Thoracic aorta (tissue), 2 donors: ENCODE data around the gene HOXC11. TPM values are rescaled to one million over a fixed set of nuclear protein-coding genes. Genes with fewer than 3 reads are reported as not detected.

Source experiments
- ATAC-seq: fragments of 150-250 bp; one replicate; pipeline ENCODE4 v1.8.0; 2017; ENCODE audit warnings: low read depth; ENCODE audit not compliant: insufficient number of reproducible peaks, low FRiP score
- DNase-seq: peaks from one replicate; pipeline ENCODE4 v3.0.0-alpha.2; 2020; ENCODE audit warnings: low spot score
- H3K27ac ChIP-seq, 2 donors: fragments of 200-600 bp; sonication (generic); 1 replicate in 1 of 2; 2 replicates in 1 of 2; pipeline ENCODE4 v1.5.1; 2016; ENCODE audit warnings: mild to moderate bottlenecking in 2 of 2, moderate library complexity in 2 of 2
- H3K27me3 ChIP-seq: fragments of 200-600 bp; sonication (generic); replicated peaks from 2 replicates; pipeline ENCODE4 v1.6.0; 2016; ENCODE audit warnings: mild to moderate bottlenecking; ENCODE audit not compliant: insufficient read depth
- H3K36me3 ChIP-seq: fragments of 200-600 bp; sonication (generic); one replicate; pipeline ENCODE4 v1.5.1; 2016
- H3K4me1 ChIP-seq, 2 donors: fragments of 200-600 bp; sonication (generic); 1 replicate in 1 of 2; 2 replicates in 1 of 2; pipeline versions ENCODE4 v1.5.1 to v1.6.0; 2016; ENCODE audit warnings: low read depth in 2 of 2, mild to moderate bottlenecking in 1 of 2; ENCODE audit not compliant: control insufficient read depth in 1 of 2
- H3K4me3 ChIP-seq: fragments of 200-600 bp; sonication (generic); 2 replicates; pipeline ENCODE4 v1.5.1; 2016; ENCODE audit warnings: mild to moderate bottlenecking
- H3K9me3 ChIP-seq: fragments of 200-600 bp; sonication (generic); 2 replicates; pipeline ENCODE4 v1.5.1; 2016
- total RNA-seq, 2 donors: library from RNA; depleted of rRNA; stranded (reverse); fragments of >200 nt; gene quantifications; one replicate each; pipeline versions ENCODE4 v1.1.0 to v1.2.3, GENCODE V29; 2016
- TF ChIP-seq, protein P1 (sequence below): fragments of 200-600 bp; sonication (generic); IDR thresholded peaks from one replicate; pipeline ENCODE4 v1.5.1; 2019; ENCODE audit warnings: antibody characterized with exemption

Gene HOXC11
- total RNA-seq, 2 donors from 2014 or later = not detected

GRCh38 chr12:53929527-53929926, 43.4 kb upstream of the HOXC11 start:
- peaks cover 23% of the 10 kb centered on the region for H3K27me3 ChIP-seq
- TF ChIP-seq, protein P1, sequence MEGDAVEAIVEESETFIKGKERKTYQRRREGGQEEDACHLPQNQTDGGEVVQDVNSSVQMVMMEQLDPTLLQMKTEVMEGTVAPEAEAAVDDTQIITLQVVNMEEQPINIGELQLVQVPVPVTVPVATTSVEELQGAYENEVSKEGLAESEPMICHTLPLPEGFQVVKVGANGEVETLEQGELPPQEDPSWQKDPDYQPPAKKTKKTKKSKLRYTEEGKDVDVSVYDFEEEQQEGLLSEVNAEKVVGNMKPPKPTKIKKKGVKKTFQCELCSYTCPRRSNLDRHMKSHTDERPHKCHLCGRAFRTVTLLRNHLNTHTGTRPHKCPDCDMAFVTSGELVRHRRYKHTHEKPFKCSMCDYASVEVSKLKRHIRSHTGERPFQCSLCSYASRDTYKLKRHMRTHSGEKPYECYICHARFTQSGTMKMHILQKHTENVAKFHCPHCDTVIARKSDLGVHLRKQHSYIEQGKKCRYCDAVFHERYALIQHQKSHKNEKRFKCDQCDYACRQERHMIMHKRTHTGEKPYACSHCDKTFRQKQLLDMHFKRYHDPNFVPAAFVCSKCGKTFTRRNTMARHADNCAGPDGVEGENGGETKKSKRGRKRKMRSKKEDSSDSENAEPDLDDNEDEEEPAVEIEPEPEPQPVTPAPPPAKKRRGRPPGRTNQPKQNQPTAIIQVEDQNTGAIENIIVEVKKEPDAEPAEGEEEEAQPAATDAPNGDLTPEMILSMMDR = no peak

DNA sequence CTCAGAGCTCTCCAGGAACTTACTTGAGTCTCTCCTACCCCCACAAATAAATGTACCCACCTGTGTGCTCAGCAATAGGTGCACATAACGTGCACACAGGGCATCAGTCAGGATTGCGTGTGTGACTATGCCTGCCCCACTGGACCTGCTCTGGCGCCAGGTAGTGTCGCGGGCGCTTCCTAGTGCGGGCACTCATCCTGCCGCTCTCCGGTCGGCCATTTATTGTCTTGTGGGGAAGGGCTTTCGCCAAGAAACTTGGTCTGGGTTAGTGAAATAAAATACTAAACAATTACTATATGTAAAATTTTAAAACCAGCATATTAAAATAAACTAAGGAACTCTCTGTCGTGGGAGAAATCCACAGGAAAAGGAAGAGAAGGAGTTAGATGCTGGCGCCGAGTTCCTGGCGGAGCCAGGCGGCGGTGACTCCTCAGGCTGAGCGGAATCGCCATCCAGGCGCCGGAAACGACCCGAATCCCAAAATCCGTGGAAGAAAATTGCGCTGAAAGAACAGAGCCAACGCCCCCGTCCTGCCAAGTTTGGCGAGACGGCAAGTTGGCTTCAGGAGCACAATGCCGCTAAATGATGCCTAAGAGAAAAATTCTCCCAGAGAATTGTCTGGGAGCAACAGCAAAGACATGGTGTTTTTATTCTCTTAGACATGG, 42.2 kb upstream of the HOXC11 start:
- Histone ChIP-seq H3K36me3 (no peaks in the 10 kb centered on the region), H3K4me1 (peaks cover 0 to 7% of the 10 kb centered on the region in 2 donors), H3K9me3 (no peaks in the 10 kb centered on the region), H3K27ac (no peak overlapping the region), H3K4me3 (no peak overlapping the region), H3K27me3 (peaks cover 30% of the 10 kb centered on the region)
- TF ChIP-seq, protein P1 = no peak
- DNase-seq (no peak), ATAC-seq (no peak)

More at GRCh38 chr12:53929527-53929926, 43.4 kb upstream of the HOXC11 start:
- Histone ChIP-seq H3K27ac (no peak overlapping the region), H3K9me3 (no peaks in the 10 kb centered on the region), H3K4me3 (no peak overlapping the region), H3K4me1 (no peaks in the 10 kb centered on the region), H3K36me3 (no peaks in the 10 kb centered on the region)
- DNase-seq (no peak), ATAC-seq (no peak)

GRCh38 chr12:53931844-53932581, 40.9 kb upstream of the HOXC11 start:
- DNase-seq = no peak
- no peak for ATAC-seq
- Histone ChIP-seq H3K4me3 (no peak overlapping the region), H3K36me3 (no peaks in the 10 kb centered on the region), H3K4me1 (peaks cover 0 to 10% of the 10 kb centered on the region in 2 donors), H3K9me3 (no peaks in the 10 kb centered on the region), H3K27ac (no peak overlapping the region), H3K27me3 (peaks cover 42% of the 10 kb centered on the region)
- TF ChIP-seq, protein P1 = no peak

DNA sequence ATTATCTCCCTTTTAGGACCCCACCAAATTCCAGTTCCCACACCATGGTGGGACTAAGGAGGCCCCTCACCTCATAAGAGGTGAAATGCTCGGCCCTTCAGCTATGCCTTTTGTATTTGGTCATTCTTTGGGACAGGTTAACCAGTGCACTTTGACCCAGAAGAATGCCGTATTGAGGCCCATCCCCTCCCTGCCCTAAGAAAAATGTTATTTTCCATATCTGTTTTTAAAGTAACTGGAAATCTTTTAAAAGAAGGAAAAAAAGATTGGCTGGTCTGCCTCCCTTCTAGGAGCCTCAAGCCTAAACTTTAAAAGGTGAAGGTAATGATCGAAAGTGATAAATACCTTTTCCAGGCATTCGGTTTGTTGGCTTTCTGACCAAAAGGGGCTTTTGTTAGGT, 40.0 kb upstream of the HOXC11 start:
- TF ChIP-seq, protein P1 = no peak
- H3K9me3 ChIP-seq = no peaks in the 10 kb centered on the region
- ATAC-seq = no peak
- peaks cover 43% of the 10 kb centered on the region for H3K27me3 ChIP-seq
- H3K4me3 ChIP-seq = no peak overlapping the region
- H3K36me3 ChIP-seq = no peaks in the 10 kb centered on the region
- no peak overlapping the region for H3K27ac ChIP-seq
- DNase-seq = no peak
- peaks cover 0 to 10% of the 10 kb centered on the region in 2 donors for H3K4me1 ChIP-seq
